HG02759 (cell line): ENCODE data around the gene IL17C.
A peak's percentile ranks its signal among the peaks of the same experiment; 100 is the strongest.

Source experiments
- ATAC-seq: cut with Tn5 transposase; IDR thresholded peaks from one replicate; pipeline ENCODE4 v1.9.1; 2021; ENCODE audit warnings: mild to moderate bottlenecking, moderate library complexity; ENCODE audit not compliant: unreplicated experiment

Gene IL17C

DNA sequence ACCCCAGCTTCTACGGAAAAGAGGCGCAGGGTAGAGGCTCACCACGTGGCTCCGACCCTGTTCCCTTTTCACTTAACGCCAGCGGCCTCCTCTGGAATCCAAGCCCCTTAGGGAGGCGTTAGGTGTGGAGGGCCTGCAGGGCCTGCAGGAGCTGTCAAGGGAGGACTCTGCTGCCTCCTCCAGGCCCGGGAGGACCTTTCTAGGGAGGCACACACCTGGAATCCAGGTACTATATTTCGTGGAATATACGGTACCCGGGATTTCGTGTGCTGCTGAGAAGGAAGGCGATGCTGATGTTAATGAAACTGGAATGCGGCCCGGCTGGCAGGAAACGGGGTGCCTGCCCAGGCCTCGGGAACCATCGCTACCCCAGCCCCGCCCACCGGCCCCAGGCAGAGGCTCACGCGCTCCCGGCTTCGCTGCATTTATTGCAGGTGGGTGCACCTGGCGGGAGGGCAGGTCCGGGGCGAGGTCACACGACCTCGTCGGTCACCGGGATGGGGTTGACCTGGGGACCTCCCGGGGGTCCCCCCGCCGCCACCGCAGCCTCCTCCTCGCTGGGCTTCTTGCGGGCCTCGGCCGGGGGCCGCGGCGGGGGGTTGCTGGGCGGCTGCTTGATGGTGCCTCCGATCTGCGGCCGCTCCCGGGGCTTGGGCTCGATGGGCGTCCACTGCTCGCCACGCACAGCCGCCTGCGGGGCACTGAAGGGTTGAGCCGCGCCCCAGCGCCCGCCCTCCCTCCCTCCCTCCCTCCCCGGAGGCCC lies 4.7 kb downstream of the IL17C start:
- ATAC-seq, result no peak

DNA sequence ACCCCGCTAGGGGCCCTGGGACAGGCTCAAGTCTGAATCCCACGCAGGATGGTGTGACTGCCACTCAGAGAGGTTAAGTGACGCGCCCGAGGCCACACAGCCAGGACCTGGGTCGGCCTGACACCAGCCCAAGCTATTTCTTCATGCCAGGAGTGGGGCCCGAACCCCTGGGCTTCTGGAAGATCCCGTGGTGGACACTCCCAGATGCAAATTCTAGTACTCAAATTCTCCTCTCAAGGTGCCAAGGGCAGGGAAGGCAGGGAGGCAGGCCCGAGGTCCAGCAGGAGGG lies 5.2 kb downstream of the IL17C start:
- ATAC-seq, result no peak

DNA sequence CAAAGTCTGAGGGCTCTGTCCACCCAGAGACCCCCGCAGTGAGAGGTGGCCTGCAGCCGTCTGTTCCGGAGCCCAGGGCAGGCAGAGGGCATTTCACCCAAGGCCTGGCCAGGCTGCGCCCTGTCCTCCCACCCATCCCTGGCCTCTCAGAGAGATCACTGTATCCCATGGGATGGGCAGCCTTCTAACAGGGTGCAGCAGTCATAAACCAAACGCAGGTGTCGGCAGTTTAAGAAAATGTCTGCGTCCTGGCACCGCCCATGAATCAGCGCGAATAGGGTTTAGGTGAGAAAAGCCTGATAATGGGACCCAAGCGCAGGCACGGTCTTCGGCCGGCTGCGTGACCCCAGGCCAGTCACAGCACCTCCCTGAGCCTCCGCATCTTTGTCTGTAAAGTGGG lies 7.1 kb downstream of the IL17C start:
- no peak for ATAC-seq

DNA sequence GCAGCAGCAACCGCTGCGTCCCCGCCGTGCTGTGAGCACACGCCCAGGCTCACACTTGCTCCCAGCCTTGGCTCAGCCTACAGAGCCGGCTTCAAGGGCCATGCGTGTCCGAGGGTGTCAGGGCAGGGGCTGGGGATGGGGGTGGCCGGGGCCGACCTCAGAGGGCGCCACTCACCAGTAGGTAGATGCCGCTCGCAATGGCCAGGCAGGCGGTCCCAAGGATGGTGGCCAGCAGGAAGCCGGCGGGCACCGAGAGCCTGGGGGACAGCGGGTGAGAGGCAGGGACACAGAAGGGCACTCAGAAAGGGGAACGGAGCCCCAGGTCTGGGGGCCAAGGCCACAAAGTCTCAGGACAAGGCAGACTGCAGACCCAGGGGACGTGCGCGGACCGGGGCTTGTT lies 7.6 kb downstream of the IL17C start:
- ATAC-seq, result no peak

DNA sequence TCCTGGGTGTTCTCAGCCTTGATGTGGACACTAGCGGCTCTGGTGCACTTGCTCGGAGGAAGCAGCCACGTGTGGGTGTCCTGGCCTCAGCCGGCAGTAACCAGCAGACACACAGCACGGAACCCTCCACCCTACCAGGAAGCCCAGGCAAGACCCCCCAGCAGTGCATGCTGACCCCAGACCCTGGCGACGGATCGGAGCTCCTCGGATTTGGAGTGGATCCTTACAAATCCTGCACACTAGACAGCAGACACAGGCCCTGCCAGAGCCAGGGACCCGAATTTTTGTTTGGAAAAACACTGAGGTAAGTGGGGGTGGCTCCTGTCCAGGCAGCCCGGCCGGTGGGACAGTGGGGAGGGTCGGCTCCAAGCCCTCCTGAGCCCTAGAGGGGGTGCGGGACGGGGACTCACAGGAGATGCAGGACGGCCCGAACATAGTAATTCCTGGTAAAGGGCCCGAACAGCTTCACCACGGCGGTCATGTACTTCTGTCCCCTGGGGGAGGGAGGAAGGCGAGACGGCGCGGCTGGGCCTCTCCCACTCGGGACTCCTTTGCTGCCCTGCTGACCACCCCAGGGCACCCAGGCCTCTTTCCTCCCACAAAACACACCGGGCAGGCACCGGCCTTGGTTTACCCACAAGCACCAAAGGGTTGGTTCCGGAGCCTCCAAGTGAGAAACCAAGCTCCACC lies 8.1 kb downstream of the IL17C start:
- no peak for ATAC-seq

DNA sequence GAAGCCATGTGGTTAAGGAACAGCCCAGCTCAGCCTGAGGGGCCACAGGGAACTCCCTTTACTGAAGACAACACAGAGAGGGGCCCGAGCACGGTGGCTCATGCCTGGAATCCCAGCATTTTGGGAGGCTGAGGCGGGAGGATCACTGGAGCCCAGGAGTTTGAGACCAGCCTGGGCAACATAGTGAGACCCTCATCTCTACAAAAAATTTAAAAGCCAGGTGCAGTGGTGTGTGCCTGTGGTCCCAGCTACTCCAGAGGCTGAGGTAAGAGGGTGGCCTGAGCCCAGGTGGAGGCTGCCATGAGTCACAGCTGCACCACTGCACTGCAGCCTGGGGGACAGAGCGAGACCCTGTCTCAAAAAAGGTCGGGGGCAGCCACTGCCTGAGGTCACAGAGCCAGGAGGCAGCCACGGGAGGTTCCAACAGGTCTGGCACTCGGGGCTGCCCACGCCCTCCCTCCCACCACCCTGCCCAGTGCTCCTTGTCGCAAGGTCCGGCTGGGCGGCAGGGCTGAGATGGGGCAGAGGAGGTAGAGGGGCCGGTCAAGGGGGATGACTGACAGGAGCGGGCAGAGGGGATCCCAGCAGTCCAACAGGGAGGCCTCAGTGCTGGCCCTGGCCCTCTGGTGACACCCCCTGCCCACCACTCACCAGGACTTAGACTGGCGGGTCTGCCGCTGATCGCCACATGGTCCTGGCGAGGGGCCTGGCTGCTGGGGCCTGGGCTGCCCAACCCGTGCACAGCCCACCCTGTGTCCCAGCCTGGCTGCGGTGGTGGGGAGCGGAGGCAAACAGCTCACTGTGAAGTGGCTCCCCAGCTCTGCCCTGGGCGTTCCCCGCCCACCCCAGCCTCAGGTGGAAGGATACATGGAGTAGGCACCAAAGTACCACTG lies 9.1 kb downstream of the IL17C start:
- ATAC-seq, result no peak

DNA sequence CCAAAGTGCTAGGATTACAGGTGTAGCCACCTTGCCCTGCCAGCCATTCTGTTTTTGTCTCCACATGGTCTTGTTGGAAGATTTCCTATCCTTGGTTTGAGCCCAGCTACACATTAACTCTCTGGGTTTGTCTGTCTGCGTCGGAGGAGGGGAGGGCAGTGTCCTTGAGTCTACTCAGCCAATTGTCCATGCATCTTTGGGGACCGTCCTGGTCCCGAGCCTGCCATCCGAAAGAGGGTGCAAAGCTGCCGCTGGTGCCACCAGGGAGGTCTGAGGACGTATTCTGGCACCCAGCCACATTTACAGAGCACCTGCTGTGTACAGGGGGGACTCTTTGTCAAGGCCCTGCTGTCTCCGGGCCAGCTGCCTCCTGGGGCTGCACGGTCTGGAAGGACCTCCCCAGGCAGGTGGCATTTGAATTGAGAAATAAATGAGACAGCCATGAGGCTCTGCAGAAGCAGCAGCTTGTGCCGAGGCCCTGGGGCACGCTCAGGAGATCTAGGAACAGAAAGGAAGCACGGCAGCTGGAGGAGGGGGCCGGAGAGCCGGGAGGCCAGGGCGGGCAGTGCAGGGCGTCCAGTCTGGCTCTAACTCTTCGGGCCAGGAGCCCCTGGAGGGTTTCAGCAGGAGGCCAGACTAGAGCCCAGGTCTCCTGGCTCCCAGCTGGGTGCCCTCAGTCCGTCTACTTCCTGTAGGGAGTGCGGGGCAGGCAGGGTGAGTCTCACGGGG lies 11.0 kb downstream of the IL17C start:
- ATAC-seq, result no peak

DNA sequence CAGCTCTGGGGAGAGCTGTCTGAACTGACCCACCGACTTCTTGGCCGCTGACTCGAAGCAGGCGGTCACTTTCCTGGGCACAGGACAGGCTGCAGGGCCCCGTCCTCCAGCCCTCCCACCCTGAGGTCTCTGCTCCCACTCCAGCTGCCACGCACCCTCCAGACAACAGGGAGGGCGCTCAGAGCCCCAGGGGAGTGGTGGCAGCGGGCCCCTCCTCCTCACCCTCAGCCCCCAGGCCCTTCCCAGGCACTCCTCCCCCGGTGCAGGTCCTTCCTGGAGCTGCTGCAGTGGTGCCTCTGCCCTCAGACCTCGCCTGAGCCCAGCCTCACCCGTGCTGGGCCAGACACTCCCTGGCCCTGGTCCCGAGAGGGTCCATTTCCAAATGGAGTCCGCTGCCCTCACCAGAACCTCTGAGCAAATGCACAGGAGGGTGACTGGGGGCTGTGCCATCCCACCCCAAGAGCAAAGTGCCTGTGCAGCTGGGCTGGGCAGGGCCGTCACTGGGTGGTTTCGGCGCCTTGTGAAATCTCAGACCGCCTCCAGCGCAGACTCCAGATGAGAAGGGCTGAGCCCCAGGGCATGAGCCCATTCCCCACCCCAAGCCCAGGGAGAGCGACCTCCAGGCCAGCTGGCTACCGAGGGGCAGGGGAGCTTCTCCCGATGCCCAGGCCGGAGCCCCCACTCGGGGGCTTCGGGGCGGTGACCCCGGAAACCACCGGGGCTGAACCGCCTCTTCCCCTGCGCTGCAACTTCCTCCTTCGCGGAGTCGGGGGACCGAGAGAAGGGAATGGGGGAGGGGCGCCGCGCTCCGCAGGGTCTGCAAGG lies 11.8 kb downstream of the IL17C start:
- ATAC-seq, result peak; percentile 18

DNA sequence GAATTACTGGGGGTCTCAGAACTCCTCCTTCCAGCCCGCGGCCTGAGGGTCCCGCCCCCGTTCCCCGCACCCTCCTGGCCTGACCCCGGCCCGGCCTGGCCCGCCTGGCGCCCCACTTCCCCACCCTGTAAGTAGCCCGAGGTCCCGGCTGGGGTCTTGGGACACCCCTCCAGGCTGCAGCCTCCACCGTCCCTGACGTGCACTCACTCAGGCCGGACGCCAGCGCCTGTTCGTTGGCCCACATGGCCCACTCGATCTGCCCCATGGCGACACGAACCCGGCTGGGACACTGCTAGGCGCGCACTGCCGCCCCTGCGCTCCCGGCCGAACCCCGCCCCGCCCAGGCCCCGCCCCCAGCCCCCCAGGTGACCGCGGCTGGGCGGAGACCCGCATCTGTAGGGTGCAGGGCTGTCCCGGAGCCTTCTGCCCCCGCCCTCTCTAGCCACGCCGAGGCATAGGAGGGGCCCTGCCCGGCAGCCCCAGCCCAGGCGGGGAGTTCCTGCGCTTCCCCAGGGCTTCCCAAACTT lies 12.4 kb downstream of the IL17C start, which contains the start of gene CYBA:
Gene CYBA (minus strand): TSS at position 305 of the 527 bp plus-strand sequence. CDS start 40 bp downstream, at position 265.
- ATAC-seq, result peak; percentile 75

DNA sequence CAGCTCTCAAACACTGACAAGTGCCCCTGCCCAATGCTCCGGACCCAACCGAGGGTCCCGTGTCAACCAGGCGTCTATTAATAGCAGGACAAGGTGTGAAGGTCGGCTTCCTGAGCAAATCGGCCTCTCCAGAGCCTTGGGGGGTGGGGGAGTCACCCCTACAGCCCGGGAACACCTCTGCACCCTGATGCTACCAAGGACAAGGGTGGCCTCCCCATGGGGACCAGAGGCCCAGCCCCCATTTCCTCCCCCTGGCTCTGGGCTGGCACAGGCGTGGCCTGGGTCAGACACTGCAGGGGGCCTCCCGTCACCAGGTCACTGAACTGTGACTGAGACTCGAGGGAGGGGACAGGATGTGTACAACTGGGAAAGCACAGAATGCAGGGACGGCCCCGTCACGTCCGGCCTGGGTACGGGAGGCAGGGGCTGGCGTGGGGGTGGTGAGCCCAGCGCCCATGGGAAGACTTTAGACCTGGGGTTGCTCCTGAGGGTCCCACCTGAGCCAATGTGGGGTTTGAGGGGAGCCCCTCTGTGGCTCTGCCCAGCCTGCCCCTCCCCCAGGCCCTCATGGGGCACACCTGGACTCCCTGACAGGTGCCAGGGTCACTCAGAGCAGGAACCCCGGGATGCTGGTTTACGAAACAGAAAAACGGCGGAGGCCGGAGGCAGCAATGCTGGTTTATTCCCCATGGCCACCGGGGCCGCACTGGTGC lies 13.1 kb downstream of the IL17C start:
- peak; percentile 73 for ATAC-seq

DNA sequence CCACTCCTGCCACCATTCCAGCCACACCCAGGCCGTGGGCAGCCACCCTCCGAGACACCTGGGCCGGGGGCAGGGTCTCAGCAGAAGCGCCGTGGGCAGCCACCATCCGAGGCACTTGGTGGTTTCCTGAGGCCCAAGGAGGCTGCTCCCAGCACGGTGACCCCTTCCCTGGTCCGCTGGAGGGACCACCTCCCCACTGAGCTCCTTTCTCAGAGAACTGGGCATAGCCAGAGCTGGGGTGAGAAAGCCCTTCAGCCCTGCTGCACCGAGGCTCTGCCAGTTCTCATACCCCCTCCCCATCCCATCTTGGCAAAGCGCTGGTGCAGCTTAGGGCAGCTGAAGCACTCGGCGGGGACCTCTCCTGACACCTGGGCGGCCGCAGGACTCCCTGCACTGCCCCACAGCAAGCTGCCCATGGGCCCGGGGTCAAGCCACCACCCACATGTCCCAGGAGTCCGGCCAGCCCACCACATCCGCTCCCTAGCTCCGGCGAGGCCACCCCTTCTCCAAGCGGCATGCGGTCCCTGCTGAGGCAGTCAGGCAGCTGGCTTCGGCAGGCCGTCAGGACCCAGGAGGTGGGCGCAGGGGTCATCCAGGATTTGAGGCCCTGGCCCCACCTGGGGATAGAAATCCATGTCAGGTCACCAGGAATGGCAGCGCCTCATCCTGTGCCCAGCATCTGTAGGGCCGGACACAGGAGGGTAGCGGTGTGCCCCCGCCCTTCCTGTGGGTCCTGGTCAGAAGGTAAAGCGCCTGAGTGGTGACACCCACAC lies 13.8 kb downstream of the IL17C start:
- ATAC-seq, result no peak

DNA sequence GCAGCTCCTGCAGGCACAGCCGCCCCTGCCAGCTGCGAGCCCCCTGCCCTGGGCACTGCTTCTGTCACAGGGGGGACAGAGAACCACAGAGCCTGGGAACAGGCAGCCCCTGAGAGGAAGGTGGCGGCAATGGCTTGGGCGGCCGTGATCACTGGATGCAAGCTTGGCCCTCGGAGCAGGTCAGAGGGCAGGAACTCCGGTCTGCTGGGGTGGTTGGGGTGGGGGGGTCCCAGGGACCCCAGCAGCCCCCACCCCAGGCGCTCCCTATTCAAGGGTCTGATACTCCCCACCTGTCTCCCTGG lies 14.3 kb downstream of the IL17C start:
- no peak for ATAC-seq

DNA sequence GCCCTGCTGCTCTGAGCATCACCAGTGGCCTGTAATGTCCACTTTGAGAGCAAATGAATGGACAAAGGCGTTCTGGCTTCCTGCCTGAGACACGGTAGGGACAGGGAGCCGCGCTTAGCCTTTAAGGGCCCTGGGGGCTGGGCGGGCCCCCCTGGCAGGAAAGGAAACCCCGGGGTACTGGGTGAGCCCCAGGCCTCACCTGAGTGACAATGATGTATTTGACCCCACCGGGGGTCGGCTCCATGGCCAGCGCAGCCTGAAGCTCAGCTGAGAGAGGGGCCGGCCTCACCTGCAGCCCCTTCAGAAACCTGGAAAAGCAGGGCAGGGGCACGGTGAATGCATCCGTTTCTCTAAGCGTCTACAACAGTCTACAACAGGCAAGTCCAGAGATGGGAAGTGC lies 14.7 kb downstream of the IL17C start:
- ATAC-seq, result no peak

DNA sequence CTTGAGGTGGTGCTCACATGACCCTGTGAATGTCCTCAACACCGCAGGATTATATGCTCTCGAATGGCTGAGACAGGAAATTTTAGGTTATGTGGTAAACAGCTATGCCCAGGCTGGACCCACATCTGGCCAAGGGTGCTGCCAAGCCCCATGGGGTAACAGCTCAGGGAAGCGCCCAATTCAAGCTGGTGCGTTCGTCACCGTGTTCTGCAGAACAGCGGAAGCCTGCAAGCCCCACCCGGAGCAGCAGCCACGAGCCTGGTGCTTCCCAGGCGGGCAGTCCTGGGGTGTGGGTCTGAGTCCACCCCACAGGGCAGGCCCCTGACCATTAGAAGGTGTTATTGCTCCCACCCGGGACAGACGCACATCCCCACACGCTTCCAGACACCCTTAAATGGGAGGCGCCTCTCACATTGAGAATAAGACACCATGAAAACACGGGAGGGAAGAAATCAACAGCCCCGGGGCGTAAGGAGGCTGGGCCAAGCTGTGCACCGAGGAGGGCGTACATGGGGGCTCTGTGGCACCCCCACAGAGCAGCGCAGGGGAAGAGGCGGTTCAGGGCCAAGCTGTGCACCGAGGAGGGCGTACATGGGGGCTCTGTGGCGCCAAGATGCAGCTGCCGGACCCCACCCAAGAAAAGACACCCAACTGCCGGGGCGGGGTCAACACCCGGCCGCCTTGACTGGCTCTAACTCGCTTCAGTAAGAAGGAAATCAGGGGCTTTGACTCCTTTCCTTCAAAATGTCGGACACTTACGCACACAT lies 15.4 kb downstream of the IL17C start:
- ATAC-seq, result no peak

DNA sequence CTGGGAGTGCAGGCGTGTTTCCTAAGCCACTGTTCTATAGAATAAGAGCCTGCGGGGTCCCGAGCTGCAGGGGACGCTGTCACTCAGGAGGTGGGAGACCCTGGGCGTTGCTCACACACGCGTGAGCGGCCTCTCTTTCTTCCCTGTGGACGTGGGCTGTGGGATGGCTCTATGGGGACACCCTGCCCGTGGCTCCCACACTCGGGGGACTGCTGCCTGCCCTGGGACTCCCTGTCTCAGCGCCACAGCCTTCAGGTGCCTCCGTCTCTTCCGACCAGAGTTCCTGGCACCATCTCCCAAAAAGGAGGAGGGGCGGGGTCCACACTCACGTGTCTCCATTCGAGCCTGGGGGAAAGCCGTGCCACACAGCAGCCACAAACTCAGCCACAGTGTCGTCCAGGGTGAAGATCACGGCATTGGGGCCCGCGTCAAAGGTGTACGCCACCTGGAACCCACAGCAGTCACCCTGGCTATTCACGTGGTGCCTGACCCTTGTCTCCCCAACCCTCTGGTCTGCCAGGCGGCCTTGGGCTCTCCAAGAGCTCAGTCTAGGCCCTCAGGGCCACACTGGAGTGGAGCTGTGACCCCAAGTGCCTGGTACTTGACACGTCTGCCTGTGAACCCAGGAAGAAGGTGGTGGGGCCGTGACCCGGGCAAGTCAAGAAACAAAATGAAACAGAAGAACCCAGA lies 16.1 kb downstream of the IL17C start:
- no peak for ATAC-seq

DNA sequence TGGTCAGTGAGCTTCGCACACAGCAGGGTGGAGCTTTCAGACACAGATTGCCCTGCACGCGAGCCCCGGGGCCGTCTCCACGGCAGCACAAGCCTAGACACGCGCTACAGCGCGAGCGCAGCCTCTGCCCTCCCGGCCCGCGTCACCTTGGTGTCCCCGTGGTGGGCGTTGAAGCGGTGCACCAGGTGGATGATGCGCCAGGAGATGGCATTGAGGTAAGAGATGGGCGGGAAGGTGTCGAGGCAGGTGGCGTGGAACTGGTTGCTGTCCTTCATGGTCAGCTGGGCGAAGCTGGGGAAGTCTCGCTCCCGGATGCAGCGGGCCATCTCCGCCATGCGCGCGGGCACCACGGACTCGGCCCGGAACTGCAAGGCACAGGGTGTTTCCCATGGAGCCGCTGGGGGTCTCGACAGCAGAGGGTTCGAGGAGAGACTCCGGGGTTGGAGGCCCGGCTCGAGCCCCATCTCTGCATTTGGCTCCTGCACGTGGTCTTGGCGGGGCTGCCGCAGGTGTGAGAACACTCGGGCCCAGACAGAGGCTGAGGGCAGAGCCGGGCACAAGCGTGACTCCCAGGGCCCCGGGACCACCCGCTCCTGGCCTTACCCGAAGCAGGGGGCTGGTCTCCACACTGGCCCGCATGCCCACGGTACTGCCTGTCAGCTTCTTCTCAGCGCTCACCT lies 16.8 kb downstream of the IL17C start:
- ATAC-seq, result no peak

DNA sequence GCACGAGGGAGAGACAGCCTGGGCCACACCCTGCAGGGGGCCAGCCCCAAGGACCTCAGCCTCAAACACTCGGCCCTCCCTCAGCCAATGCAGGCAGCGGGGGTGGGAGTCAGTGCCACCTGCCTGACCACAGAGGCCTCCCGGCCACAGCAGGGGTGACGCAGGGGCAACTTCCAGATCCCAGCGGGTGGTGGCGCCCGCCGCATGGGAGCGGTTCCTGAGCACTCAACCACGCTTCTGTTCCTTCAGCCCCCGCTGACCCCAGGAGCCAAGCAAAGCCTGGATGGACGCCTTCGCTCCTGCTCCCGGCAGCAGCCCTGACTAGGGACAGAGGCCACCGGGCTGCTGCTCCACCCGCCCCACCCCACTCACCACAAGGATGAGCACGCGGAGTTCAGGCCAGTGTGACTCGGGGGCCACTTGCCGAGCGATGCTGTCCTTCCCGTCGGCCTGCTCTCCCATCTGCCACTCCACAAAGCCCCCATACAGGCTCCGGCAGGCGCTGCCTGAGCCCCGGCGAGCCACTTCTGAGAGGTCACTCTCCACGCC lies 17.4 kb downstream of the IL17C start:
- ATAC-seq, result no peak
